ENCODE results near the gene EXOC6B.
"Not testable (repeated sequence)": the region's sequence is repeated elsewhere in the genome, so short reads cannot be mapped to it uniquely, and the experiment has no call there.

Gene EXOC6B

GRCh38 chr2:72676341-72677025 lies 149.3 kb downstream of the EXOC6B start:
- DNase-seq: no peak

DNA sequence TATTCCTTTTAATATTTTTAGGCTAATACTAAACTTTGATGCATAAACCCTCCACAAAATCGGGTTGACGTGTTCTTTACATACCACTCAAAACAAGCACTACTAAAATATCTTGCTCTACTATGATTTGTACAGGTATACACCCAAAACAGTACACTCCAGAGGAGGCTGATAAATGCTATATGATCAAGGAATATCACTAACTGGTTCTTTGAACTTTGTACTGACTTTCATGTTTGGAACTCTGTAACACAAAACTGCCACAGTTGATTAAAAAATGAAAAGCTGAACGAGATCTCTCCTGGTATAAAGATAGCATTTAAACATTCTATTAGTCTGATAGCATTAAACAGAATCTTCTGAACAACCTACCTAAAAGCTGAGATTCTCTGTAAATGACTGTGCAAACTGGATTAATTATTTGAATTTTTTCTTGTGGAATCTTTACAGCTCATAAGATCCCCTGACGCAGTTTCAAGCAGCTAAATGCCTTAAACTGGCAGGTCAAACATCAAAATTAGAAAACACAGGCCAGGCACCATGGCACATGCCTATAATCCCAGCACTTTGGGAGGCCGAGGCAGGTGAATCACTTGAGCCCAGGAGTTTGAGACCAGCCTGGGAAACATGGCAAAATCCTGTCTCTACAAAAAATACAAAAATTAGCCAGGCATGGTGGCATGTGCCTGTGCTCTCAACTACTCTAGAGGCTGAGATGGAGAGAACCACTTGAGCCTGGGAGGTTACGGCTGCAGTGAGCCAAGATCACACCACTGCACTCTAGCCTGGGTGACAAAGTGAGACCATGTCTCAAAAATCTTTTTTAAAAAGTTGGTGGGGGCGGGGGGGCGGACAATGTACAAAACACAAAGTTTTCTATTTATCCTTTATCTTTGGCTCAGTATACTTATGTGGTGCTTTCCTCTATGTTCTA lies 150.6 kb downstream of the EXOC6B start:
- no peak for DNase-seq

GRCh38 chr2:72673279-72673678 lies 152.6 kb downstream of the EXOC6B start:
- no peak for DNase-seq

DNA sequence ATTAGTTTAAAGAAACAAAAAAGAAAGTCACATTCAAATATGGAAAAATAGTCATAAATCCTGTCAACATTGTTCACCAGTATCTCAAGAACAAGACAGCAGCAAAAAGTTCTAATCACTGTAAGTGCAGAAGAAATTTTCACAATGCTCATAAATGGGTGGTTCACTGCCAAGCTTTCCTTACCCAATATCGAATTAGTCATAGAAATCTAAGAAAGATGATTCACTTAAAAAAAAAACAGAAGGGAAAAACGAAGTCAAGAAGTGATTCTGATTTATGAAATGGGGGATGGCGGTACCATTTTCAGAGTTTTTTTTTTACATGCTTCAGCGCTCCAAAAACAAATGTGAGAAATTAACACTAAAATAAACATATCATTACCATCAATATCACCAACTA lies 156.7 kb downstream of the EXOC6B start:
- DNase-seq: no peak

GRCh38 chr2:72668647-72669046 lies 157.2 kb downstream of the EXOC6B start:
- no peak for DNase-seq

GRCh38 chr2:72665448-72665847 lies 160.4 kb downstream of the EXOC6B start:
- no peak for DNase-seq

GRCh38 chr2:72661985-72662384 lies 163.8 kb downstream of the EXOC6B start:
- DNase-seq: no peak

DNA sequence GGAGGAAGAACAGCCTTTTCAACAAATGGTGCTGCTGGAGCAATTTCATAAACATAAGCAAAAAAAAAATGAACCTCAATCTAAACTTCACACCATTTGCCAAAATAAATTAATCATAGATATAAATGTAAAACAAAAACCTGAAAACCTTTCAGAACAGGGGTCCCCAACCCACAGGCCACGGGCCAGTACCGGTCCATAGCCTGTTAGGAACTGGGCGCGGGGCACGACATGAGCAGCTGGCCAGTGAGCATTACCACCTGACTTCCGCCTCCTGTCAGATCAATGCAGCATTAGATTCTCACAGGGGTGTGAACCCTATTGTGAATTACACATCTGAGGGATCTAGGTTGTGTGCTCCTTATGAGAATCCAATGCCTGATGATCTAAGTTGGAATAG lies 176.0 kb downstream of the EXOC6B start:
- no peak for DNase-seq

DNA sequence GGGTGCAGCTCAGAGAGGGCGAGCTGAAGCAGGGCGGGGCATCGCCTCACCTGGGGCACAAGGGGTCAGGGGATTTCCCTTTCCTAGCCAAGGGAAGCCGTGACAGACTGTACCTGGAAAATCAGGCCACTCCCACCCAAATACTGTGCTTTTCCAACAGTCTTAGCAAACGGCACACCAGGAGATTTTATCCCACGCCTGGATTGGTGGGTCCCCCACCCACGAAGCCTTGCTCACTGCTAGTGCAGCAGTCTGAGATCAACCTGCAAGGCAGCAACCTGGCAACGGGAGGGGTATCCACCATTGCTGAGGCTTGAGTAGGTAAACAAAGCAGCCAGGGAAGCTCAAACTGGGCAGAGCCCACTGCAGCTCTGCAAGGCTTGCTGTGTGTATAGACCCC lies 184.6 kb downstream of the EXOC6B start:
- not testable (repeated sequence) for DNase-seq

DNA sequence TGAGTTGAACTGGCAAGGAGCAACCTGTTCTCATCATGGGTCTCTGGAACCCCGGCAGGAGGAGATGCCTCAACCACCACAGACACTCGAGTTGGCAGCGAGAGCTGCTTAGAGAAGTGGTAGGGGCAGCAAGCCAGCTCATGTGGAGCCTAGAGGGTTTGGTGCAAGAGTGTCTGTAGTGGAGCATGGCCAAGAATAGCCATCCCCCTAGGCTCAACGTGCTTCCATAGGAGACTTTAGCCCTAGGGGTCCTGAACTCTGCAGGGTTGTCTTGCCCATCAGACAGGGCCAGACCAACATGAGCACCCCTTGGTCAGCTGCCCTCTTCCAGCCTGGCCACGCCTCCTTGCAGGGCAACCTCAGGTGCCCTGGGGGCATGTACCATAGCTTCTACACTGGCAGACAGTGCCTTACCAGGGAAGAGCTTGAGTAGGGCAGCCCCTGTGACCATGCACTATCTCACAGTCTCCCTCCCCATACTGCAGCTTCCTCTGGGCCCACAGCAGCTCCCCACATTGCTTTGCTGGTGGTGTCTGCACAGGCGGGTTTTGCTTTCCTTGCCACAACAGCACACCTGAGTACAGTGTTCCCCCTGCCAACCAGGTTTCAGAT lies 187.1 kb downstream of the EXOC6B start:
- no peak for DNase-seq

- DNase-seq: no peak
These were observed 189.6 kb downstream of the EXOC6B start for GRCh38 chr2:72636210-72636609.

DNA sequence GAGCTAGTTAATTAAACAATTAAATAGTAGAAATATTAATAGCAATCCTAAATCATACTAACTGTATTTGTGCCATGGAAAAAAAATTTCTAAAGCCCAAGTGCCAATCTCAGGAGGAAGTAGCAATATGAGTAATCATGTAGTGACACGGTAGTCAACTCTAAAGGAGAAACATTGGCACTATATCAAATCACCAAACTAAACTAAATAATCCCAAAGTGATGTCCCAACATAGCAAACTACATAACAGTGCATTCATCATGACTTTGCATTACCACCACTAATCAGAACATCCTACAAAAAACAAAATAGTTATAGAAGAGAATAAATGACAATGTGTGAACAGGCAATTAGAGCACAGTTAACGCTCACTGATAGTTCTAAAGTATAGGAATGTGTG lies 195.1 kb downstream of the EXOC6B start:
- no peak for DNase-seq

DNA sequence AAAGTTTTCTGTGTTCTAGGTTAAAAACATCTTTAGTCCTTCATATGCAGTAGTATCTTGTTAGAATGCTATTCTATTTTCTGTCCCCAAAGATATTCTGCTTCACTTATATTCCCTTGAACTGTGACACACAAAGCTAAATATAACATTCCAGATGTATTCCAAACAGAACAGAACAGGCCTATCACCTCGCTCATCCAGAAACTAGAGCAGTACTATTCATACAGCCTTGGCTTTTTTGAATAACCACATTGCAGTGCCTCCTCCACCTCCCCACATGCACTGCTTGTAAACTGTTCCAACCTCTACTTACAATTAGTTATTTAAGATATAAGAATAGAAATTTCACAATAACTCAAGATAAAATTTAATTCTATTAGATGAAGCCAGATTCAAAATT lies 196.8 kb downstream of the EXOC6B start:
- no peak for DNase-seq

- DNase-seq: no peak
These were observed 198.8 kb downstream of the EXOC6B start for GRCh38 chr2:72627083-72627482.

DNA sequence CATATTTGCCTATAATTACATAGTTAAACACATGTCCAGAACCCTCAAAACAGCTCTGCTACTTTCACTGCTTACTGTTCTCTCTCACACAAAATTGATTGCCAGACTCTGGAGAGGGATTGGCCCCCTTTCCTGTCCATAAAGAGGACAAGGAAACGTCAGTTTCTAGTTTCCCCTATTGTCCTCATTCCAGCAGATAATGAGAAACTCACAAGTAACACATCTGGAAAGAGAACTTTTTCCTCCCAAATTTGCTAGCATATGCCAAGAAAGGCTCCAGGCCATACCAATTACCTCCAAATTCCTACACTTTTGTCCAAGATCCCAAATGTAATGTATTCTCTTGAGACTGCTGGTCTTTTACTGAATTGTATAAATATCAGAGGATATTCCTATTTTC lies 200.5 kb downstream of the EXOC6B start:
- no peak for DNase-seq

GRCh38 chr2:72623481-72623880 lies 202.4 kb downstream of the EXOC6B start:
- DNase-seq: no peak

DNA sequence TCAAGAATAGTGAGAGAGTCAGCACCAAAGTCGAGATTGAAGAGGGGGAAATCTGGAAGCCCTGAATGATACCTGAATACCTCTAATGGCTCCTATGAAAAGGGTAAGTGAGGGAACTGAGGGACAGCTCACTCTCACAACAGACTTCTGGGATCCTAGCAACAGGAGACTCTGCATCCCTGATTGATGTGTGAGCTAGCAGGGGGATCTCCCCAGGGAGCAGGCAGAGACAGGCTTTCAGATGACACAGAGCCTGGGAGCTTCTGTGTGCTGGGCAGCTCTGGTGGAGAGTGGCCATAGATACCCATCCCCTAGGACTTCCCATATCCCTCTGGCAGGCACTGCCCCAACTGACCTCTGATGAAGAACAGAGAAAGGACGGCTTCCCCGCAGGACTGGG lies 206.2 kb downstream of the EXOC6B start:
- no peak for DNase-seq

DNA sequence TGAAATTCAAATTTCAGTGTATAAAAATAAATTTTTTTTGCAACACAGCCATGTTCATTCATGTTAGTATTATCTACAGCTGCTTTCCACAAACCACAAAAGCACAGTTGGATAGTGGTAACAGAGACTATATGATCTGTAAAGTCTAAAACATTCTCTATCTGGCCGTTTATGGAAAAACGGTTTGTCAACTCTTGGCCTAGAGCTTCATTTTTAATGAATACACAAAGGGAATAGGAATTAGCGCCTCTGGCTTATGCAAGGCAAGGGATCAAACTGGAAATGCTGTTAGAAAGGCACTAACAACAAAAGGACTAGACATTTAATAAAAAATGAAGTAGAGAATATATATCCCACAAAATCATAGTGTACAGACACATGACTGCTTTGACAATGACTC lies 211.9 kb downstream of the EXOC6B start:
- DNase-seq: no peak

DNA sequence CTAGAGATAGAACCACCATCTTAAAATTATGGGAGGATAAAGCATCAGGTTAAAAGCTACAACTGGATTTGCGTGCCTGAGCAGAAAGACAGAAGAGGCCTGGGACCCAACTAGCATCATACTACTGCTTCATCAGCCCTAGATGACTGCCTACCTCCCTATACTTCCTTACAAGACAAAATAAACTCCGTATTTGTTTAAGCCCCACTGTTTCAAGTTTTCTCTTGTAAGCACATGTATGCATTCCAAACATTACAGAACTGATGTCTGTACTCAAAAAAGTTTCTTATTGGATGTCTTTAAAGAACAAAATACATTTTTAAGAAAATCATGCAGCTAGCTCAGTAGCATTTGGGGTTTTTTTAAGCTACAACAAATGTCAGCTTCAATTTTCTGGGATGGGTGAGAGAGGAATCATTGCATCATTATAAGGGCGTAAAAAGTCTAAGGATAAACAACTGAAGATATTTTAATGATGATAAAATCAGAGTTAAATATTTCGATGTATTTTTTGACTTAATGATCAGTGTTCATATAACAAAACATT lies 213.1 kb downstream of the EXOC6B start:
- DNase-seq: no peak

DNA sequence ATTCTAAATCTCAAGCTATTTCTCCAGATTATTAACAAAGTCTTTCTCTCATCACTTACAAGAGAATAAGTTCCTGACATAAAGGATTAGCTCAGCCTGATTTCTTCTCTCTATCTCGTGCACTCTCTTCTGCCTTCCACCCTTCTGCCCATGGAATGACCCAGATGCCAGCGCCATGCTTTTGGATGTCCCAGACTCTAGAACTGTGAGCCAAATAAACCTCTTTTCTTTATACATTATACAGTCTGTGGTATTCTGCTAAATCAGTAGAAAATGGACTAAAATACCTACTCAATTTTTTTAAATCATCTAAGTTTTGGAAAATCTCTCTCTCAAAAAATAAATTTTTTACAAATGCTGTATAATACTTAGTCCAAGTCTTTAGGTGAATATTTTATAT lies 218.6 kb downstream of the EXOC6B start:
- no peak for DNase-seq

GRCh38 chr2:72605836-72606442 lies 219.9 kb downstream of the EXOC6B start:
- no peak for DNase-seq

DNA sequence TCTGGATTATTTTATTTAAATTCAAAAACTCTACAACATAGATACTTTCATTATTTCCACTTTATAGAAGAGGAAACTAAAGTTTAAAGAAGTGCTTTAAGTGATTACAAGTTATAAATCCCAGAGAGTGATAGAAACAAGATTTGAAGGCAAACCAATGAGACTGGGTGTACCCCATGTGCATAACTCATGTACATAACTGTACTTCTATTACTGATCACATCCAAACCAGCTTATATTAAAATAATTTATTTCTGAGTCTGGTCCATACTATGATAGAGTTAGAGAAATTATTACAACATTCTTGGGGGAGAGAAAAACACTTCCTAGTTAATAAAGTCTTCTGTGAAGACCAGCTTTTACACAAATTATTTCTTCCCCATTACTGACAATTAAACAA lies 221.4 kb downstream of the EXOC6B start:
- DNase-seq: no peak

DNA sequence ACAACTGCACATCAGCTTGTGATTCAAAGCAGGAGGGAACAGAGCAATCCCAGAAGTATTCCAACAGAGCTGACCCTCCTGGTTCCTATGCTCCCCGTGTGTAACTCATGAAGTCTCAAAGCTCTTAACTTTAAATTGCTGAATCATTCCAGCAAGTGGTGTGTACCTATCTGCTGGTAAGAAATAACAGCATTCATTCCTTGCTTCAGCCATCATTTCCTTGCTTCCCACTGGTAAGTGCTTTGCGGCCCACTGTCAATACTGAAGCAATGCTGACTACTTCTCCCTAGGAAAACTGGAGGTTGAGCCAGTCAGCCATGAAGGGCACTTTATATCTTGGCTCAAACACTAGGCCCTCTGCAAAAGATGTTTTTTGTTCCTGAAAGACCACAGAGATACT lies 222.4 kb downstream of the EXOC6B start:
- DNase-seq: no peak

Measured in T1000 (cell line).